GM10248 (cell line): ENCODE measurements around the gene NCF4.

Source experiments
- CTCF ChIA-PET: fragments of 300-600 bp; sonication (Branson Sonifier 250); formaldehyde crosslinking; extraction: SDS; loops from one replicate; lab custom pipeline; 2021; ENCODE audit warnings: antibody characterized with exemption; lab: Yijun Ruan, JAX
- POLR2A ChIA-PET: fragments of 350-650 bp; sonication (Branson Sonifier 250); formaldehyde crosslinking; extraction: SDS; loops from one replicate; lab custom pipeline; 2020; ENCODE audit warnings: antibody characterized with exemption; lab: Yijun Ruan, JAX
- DNase-seq: peaks from one replicate; pipeline ENCODE4 v3.0.0; 2012; ENCODE audit errors: extremely low spot score
- TF ChIP-seq, protein P1 (sequence below): IDR thresholded peaks from 2 replicates; pipeline ENCODE4 v1.5.1; 2012; ENCODE audit warnings: mild to moderate bottlenecking, low read depth; ENCODE audit errors: extremely low read depth, missing control alignments, control extremely low read depth

NCF4 gene

DNA sequence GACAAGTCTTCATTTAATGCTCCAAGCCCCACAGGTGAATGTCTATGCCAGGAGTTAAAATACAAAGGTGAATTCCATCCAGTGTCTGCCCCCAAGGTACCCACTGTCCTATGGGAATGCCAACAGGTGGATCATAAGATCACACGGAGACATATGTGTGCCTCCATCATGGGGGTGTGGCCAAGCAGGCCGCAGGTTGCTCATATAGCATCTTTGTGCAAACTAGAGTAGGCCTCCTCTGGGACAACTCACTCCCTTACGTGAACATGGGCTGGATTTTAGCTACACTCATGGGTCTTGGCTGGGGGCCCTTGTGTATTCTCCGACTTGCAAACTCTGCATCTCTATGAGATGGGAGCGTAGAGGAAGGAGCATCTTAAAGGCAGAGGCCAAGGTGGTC lies 6.9 kb downstream of the NCF4 start:
- TF ChIP-seq, protein P1, sequence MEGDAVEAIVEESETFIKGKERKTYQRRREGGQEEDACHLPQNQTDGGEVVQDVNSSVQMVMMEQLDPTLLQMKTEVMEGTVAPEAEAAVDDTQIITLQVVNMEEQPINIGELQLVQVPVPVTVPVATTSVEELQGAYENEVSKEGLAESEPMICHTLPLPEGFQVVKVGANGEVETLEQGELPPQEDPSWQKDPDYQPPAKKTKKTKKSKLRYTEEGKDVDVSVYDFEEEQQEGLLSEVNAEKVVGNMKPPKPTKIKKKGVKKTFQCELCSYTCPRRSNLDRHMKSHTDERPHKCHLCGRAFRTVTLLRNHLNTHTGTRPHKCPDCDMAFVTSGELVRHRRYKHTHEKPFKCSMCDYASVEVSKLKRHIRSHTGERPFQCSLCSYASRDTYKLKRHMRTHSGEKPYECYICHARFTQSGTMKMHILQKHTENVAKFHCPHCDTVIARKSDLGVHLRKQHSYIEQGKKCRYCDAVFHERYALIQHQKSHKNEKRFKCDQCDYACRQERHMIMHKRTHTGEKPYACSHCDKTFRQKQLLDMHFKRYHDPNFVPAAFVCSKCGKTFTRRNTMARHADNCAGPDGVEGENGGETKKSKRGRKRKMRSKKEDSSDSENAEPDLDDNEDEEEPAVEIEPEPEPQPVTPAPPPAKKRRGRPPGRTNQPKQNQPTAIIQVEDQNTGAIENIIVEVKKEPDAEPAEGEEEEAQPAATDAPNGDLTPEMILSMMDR = no peak
- DNase-seq = no peak
- ChIA-PET CTCF (interaction anchor here (1.4 to 8.4 kb wide), 3 partner anchors 11 to 109 kb away, joined by 3 to 86 read pairs (median 7); no protein-coding TSS in a partner anchor), POLR2A (no interaction called here)

DNA sequence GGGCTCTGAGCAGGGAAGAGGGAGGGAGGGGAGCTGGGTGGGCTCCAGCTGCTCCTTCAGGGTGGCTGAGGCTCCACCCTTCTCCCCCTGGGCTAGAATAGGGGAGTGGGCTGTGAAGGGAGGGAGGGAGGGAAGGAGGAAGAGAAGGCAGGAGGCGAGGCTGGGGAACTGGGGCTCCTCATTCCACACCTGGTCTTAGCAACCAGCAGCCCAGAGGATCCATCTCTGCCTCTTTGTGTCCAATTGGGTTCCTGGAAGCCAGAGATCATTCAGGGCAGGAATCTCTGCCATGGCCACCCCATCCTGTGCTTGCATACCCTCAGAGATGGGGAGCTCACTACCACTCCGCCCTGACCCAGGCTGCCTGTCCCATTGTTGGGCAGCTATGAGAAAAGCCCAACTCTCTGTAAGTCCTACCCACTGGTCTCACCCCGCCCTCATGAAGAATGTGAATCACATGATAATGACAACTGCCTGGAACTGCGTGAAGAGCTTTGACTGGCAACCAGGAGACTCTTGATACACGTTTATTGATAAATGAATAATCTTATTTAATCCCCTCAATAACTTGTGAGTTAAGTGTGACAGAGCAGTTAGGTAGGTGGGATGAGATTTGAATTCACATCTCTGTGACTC lies 7.9 kb downstream of the NCF4 start:
- POLR2A ChIA-PET = no interaction called here
- no peak for DNase-seq
- TF ChIP-seq, protein P1 = no peak
- CTCF ChIA-PET = interaction anchor here (1.3 to 8.4 kb wide), 5 partner anchors 12 to 108 kb away, joined by 3 to 86 read pairs (median 6); no protein-coding TSS in a partner anchor

DNA sequence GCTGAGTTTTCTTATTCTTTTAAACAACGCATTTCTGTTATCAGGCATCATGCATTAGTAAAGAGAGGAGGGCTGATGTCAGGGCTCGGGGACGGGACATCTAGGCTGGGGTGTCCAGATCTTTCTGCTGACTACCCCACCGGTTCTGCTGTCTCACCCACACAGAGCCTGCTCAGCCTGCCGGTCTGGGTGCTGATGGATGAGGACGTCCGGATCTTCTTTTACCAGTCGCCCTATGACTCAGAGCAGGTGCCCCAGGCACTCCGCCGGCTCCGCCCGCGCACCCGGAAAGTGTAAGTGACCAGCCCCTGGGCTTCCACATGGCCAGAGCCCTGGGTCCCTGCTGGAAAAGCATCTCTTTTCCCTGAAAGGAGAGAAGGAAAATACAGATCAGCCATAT lies 9.4 kb downstream of the NCF4 start:
- ChIA-PET CTCF (interaction anchor here (0.8 to 8.4 kb wide), 6 partner anchors 8 to 112 kb away, joined by 3 to 86 read pairs (median 6); partner anchors contain the start of gene NCF4), POLR2A (no interaction called here)
- DNase-seq = no peak
- TF ChIP-seq, protein P1 = no peak

DNA sequence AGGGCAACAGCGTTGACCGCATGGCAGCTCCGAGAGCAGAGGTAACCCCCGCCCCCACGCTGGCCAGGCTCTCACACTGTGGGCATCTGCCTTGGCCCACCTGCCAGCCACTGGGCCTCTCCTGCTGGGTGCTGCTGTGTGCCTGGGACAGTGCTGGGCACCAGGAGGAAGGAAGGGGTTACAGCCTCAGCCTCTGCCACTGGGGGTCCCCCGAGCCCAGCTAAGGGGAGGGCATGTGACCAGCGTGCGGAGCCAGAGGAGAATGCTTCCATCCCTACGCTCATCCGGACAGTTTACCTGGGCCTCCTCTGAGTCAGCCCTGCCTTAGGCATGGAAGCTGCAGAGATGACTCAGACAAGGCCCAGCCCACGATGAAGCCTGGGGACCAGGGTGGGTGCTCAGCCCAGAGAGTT lies 10.9 kb downstream of the NCF4 start:
- ChIA-PET CTCF (interaction anchor here (1.1 to 8.4 kb wide), 2 partner anchors 11 to 15 kb away, joined by 7 to 86 read pairs; partner anchors contain the start of gene NCF4), POLR2A (no interaction called here)

DNA sequence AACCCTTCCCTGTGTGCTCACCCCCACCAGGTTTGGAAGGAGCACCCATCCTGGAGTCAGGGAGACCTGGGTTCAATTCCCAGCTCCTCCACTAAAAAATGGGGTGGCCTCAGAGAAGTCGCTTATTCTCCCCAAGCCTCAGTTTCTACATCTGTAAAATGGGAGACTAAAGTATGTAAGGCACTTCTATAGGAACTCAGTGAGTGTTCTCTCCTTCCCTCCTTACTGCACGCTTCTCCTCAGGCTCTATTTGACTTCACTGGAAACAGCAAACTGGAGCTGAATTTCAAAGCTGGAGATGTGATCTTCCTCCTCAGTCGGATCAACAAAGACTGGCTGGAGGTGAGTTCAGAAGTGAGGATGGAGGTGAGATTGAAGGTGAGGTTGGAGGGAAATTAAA lies 11.3 kb downstream of the NCF4 start:
- no peak for DNase-seq
- POLR2A ChIA-PET = no interaction called here
- CTCF ChIA-PET = interaction anchor here (8.4 kb wide), 1 partner anchor 15 kb away, joined by 86 read pairs; no protein-coding TSS in a partner anchor
- TF ChIP-seq, protein P1 = no peak

More for the DNA sequence above, 10.9 kb downstream of the NCF4 start:
- TF ChIP-seq, protein P1 = no peak
- DNase-seq = peak; percentile 6

DNA sequence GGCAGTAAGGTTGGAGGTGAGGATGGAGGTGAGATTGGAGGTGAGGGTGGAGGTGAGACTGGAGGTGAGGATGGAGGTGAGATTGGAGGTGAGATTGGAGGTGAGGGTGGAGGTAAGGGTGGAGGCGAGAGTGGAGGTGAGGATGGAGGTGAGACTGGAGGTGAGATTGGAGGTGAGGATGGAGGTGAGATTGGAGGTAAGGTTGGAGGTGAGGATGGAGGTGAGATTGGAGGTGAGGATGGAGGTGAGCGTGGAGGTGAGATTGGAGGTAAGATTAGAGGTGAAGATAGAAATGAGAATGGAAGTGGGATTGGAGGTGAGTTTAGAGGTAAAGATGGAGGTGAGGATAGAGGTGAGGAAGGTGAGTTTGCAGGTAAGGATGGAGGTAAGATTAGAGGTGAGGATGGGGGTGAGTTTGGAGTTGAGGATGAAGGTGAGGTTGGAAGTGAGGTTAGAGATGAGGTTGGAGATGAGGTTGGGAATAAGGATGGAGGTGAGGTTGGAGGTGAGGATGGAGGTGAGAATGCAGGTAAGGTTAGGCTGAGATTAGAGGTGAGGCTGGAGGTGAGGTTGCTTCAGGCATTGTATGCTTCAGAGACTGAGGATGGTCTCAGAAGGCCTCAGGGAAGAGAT lies 12.2 kb downstream of the NCF4 start:
- CTCF ChIA-PET = interaction anchor here (0.9 to 8.4 kb wide), 10 partner anchors 8 to 83 kb away, joined by 3 to 86 read pairs (median 4); no protein-coding TSS in a partner anchor
- no peak for DNase-seq
- TF ChIP-seq, protein P1 = no peak
- POLR2A ChIA-PET = interaction anchor here (1.0 kb wide), 1 partner anchor 12 kb away, joined by 4 read pairs; the partner anchor contains the start of gene NCF4
